K562 (cell line): ENCODE measurements around the gene TAF8. TPM values are rescaled to one million over a fixed set of nuclear protein-coding genes. Genes with fewer than 3 reads are reported as not detected.

Source experiments
- ASH1L ChIP-seq: fragments of 450-650 bp; IDR thresholded peaks from 2 replicates; pipeline ENCODE4 v1.6.1; 2018; ENCODE audit warnings: borderline replicate concordance, mild to moderate bottlenecking, low read depth; ENCODE audit not compliant: partially characterized antibody
- BACH1 ChIP-seq: fragments of 200-800 bp; sonication (Bioruptor generic); IDR thresholded peaks from 2 replicates; pipeline ENCODE4 v1.6.1; 2016; ENCODE audit warnings: missing genetic modification characterization, missing compliant biosample characterization
- BDP1 ChIP-seq: IDR thresholded peaks from 3 replicates; pipeline ENCODE4 v1.6.1; 2011; ENCODE audit not compliant: insufficient read length, insufficient read depth
- COPS2 ChIP-seq: fragments of 450-650 bp; conservative IDR thresholded peaks from 2 replicates; pipeline ENCODE4 v1.6.1; 2016; ENCODE audit warnings: mild to moderate bottlenecking, moderate library complexity
- HDAC8 ChIP-seq: fragments of 450-650 bp; IDR thresholded peaks from 2 replicates; pipeline ENCODE4 v1.6.1; 2016; ENCODE audit warnings: mild to moderate bottlenecking, missing genetic modification characterization, moderate library complexity, missing compliant biosample characterization
- KLF6 ChIP-seq: fragments of 250-450 bp; sonication (Bioruptor Pico); IDR thresholded peaks from 2 replicates; pipeline ENCODE4 v1.4.0; 2020; ENCODE audit warnings: mild to moderate bottlenecking, moderate library complexity, borderline replicate concordance
- NCOR1 ChIP-seq: fragments of 450-650 bp; IDR thresholded peaks from 2 replicates; pipeline ENCODE4 v1.6.1; 2016; ENCODE audit warnings: mild to moderate bottlenecking, moderate library complexity
- NELFE ChIP-seq: IDR thresholded peaks from 2 replicates; pipeline ENCODE4 v1.6.1; 2011; ENCODE audit warnings: mild to moderate bottlenecking; ENCODE audit not compliant: insufficient read depth, insufficient read length
- NEUROD1 ChIP-seq: fragments of 150-350 bp; IDR thresholded peaks from 2 replicates; pipeline ENCODE4 v1.6.1; 2014; ENCODE audit warnings: borderline replicate concordance, low read length, low read depth; ENCODE audit not compliant: partially characterized antibody
- NR1H2 ChIP-seq: sonication (generic); formaldehyde crosslinking; IDR thresholded peaks from 2 replicates; pipeline ENCODE4 v1.4.0; 2020; ENCODE audit warnings: mild to moderate bottlenecking, missing genetic modification reagents
- PHF8 ChIP-seq: fragments of 200-600 bp; sonication (generic); IDR thresholded peaks from 2 replicates; pipeline ENCODE4 v1.6.1; 2012; ENCODE audit warnings: mixed run types, mild to moderate bottlenecking, inconsistent platforms, low read length, moderate library complexity, borderline replicate concordance
- PRPF4 ChIP-seq: fragments of 200-400 bp; formaldehyde crosslinking; IDR thresholded peaks from one replicate; pipeline ENCODE4 v1.6.1; 2017; ENCODE audit warnings: low read length, low read depth, mild to moderate bottlenecking; ENCODE audit not compliant: insufficient read depth, poor library complexity, severe bottlenecking
- WHSC1 ChIP-seq: IDR thresholded peaks from one replicate; pipeline ENCODE4 v1.6.1; 2012; ENCODE audit warnings: low read length, control low read depth, inconsistent platforms
- ZNF561 ChIP-seq: fragments of 450-650 bp; formaldehyde crosslinking; conservative IDR thresholded peaks from 2 replicates; pipeline ENCODE4 v1.4.0; 2020; ENCODE audit warnings: mild to moderate bottlenecking, moderate library complexity
- ZNF644 ChIP-seq: fragments of 200-800 bp; sonication (Bioruptor generic); IDR thresholded peaks from 2 replicates; pipeline ENCODE4 v1.6.1; 2016; ENCODE audit warnings: low read depth, missing genetic modification characterization, missing compliant biosample characterization
- polyA plus RNA-seq, 8 experiments: library from polyadenylated mRNA; depleted of rRNA in 4 of 8; stranded (reverse) in 5 of 8; unstranded in 3 of 8; fragments of >200 nt; fragmentation: Nextera tagmentation in 2 of 8; fragmentation: Illumina TruSeq in 1 of 8; extraction: Ambion mirVana in 2 of 8; extraction: Trizol in 1 of 8; gene quantifications; 2 replicates each; pipeline versions ENCODE4 v1.2.1 to v1.2.3, GENCODE V29; 2011 to 2014; ENCODE audit warnings: inconsistent platforms in 1 of 8, missing spikeins in 1 of 8
- total RNA-seq, 7 experiments: library from RNA; depleted of rRNA in 6 of 7; stranded (reverse); fragments of >200 nt in 6 of 7; fragmentation: Illumina TruSeq in 2 of 7; extraction: Trizol in 2 of 7; gene quantifications; 2 replicates each; pipeline versions ENCODE4 v1.2.1 to v1.2.3, GENCODE V29; 2011 to 2021; ENCODE audit warnings: low replicate concordance in 1 of 7
- TF ChIP-seq, protein P1 (sequence below): fragments of 450-650 bp; IDR thresholded peaks from 2 replicates; pipeline ENCODE4 v1.6.1; 2018; ENCODE audit not compliant: partially characterized antibody

Gene TAF8
- total and polyA plus RNA-seq, 9 of the 15 experiments (the other 6 are each of a cell fraction or from before 2014, with no cell fraction given): 29.4 to 84.0 (median 52.6) TPM

DNA sequence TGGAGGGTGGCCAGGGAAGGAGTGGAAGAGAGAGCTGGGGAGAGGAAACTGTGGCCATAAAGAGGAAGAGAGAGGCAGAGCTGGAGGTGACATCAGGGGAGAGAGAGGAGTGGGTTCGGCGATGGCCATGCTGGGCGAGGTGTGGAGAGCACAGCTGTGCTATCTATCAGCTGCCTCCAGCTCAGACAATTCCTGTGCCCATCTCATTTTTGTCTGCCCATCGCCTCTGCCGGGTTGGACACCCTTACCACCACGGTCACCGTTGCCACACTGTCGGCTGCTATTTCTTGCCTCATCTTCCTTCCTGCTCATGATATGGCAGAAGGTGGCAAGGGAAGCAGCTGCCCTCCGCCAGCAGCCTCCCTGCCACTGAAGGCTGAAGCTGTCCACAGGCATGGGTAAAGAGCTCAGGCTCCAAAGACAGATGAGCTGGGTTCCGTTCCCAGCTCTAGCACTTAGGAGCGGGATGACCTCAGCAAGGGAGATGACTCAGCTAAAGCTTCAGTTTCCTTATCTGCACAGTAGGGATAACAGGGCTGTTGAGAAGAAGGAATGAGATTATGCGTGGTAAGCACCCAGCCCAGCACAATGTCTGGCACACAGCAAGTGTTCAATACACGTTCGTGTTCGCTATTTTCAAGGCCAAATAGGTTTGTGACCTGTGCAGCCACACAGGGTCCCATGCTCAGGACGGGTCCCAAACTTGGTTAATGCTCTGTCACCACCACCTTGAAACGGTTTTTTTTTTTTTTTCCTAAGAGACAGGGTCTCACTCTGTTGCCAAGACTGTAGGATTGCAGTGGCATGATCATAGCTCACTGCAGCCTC lies 21.9 kb upstream of the TAF8 start (continued):
- peak; percentile 58; the same call in 1 of the 2 replicates for TF ChIP-seq PHF8
- TF ChIP-seq BACH1 (tag): peak; percentile 97
- peak; percentile 73; the same call in 1 of the 2 replicates for TF ChIP-seq KLF6
- TF ChIP-seq WHSC1: peak; percentile 35
- TF ChIP-seq ZNF561 (CRISPR knock-in tag): peak; percentile 69; the same call in 1 of the 2 replicates
- peak; percentile 88 for TF ChIP-seq ZNF644 (tag)
- TF ChIP-seq NELFE: no peak
- TF ChIP-seq COPS2: no peak
- TF ChIP-seq NR1H2 (CRISPR knock-in tag): no peak; the same call in 1 of the 2 replicates
- peak; percentile 92 for TF ChIP-seq NEUROD1
- TF ChIP-seq NCOR1: peak; percentile 92
- TF ChIP-seq PRPF4: no peak
- TF ChIP-seq ASH1L: peak; percentile 10
- peak; percentile 95 for TF ChIP-seq HDAC8
- TF ChIP-seq BDP1: no peak
- TF ChIP-seq, protein P1, sequence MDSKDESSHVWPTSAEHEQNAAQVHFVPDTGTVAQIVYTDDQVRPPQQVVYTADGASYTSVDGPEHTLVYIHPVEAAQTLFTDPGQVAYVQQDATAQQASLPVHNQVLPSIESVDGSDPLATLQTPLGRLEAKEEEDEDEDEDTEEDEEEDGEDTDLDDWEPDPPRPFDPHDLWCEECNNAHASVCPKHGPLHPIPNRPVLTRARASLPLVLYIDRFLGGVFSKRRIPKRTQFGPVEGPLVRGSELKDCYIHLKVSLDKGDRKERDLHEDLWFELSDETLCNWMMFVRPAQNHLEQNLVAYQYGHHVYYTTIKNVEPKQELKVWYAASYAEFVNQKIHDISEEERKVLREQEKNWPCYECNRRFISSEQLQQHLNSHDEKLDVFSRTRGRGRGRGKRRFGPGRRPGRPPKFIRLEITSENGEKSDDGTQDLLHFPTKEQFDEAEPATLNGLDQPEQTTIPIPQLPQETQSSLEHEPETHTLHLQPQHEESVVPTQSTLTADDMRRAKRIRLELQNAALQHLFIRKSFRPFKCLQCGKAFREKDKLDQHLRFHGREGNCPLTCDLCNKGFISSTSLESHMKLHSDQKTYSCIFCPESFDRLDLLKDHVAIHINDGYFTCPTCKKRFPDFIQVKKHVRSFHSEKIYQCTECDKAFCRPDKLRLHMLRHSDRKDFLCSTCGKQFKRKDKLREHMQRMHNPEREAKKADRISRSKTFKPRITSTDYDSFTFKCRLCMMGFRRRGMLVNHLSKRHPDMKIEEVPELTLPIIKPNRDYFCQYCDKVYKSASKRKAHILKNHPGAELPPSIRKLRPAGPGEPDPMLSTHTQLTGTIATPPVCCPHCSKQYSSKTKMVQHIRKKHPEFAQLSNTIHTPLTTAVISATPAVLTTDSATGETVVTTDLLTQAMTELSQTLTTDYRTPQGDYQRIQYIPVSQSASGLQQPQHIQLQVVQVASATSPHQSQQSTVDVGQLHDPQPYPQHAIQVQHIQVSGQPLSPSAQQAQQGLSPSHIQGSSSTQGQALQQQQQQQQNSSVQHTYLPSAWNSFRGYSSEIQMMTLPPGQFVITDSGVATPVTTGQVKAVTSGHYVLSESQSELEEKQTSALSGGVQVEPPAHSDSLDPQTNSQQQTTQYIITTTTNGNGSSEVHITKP: no peak
